ENCODE measurements around the gene FICD.

- no peak for TF ChIP-seq CTCF (IDR thresholded peaks at IDR 0.05)
- peak in 1 of 2 donors; percentile 71 for TF ChIP-seq POLR2A (IDR thresholded peaks at IDR 0.05)
Measured at GRCh38 chr12:108514973-108515814, at the start of gene FICD.
